NCI-H187 treated with DMSO at 0.1 percent for 48 hours (cell line): Measurements from ENCODE around the gene NUP210L.

ENCODE experiments used
- DNase-seq: peaks from one replicate; lab custom pipeline; 2025; lab: John Stamatoyannopoulos, UW

NUP210L gene

GRCh38 chr1:154154534-154155191 is at the start of gene NUP210L:
TSS of gene NUP210L (minus strand) at chr1:154155073.
- DNase-seq = no peak

- no peak for DNase-seq
Measured at GRCh38 chr1:154199563-154199879, 44.6 kb upstream of the NUP210L start.

- DNase-seq = no peak
Measured at GRCh38 chr1:154198756-154199562, 44.1 kb upstream of the NUP210L start.

GRCh38 chr1:154193821-154194220 is 38.9 kb upstream of the NUP210L start:
- DNase-seq = no peak

- DNase-seq = no peak
Measured at GRCh38 chr1:154192476-154192875, 37.6 kb upstream of the NUP210L start.

- DNase-seq = no peak
Measured at GRCh38 chr1:154191990-154192461, 37.2 kb upstream of the NUP210L start, which contains the start of gene TPM3. TSS of gene TPM3 (minus strand) at chr1:154192100. CDS start at chr1:154192018, 82 bp downstream.

- DNase-seq = no peak
Measured at GRCh38 chr1:154190550-154190949, 35.7 kb upstream of the NUP210L start.

- DNase-seq = no peak
Measured at GRCh38 chr1:154186852-154187501, 32.1 kb upstream of the NUP210L start.

- DNase-seq = no peak
Measured at GRCh38 chr1:154186177-154186576, 31.3 kb upstream of the NUP210L start.

- peak; percentile 99 for DNase-seq
Measured at GRCh38 chr1:154183046-154183915, 28.4 kb upstream of the NUP210L start.

GRCh38 chr1:154182344-154183045 is 27.6 kb upstream of the NUP210L start:
- no peak for DNase-seq

GRCh38 chr1:154181944-154182343 is 27.1 kb upstream of the NUP210L start:
- DNase-seq = no peak

GRCh38 chr1:154179946-154180687 is 25.2 kb upstream of the NUP210L start:
- DNase-seq = no peak

- no peak for DNase-seq
Measured at GRCh38 chr1:154178911-154179811, 24.3 kb upstream of the NUP210L start.

GRCh38 chr1:154178013-154178412 is 23.1 kb upstream of the NUP210L start:
- DNase-seq = no peak

GRCh38 chr1:154176337-154176736 is 21.5 kb upstream of the NUP210L start:
- no peak for DNase-seq

GRCh38 chr1:154174654-154175053 is 19.8 kb upstream of the NUP210L start:
- DNase-seq = no peak

- DNase-seq = no peak
Measured at GRCh38 chr1:154171880-154172279, 17.0 kb upstream of the NUP210L start.

- no peak for DNase-seq
Measured at GRCh38 chr1:154171223-154171583, 16.3 kb upstream of the NUP210L start.
